A673 (cell line): ENCODE data around the gene DRC7. TPM values are rescaled to one million over a fixed set of nuclear protein-coding genes. Genes with fewer than 3 reads are reported as not detected.

ENCODE experiments used
- BruUV-seq: library from RNA; stranded (reverse); fragments of 400-500 nt; replicated peaks from 2 replicates; lab custom pipeline; 2021; lab: Mats Ljungman, UMichigan
- CTCF ChIA-PET: fragments of 300-600 bp; sonication (Branson Sonifier 250); formaldehyde crosslinking; loops from one replicate; lab custom pipeline; 2022; ENCODE audit warnings: antibody characterized with exemption; lab: Charles Lee
- POLR2A ChIA-PET: fragments of 300-600 bp; sonication (Branson Sonifier 250); formaldehyde crosslinking; loops from one replicate; lab custom pipeline; 2022; ENCODE audit warnings: antibody characterized with exemption; ENCODE audit not compliant: low non-redundant PET; lab: Charles Lee
- DNase-seq: peaks from one replicate; pipeline ENCODE4 v3.0.0-alpha.2; 2015; ENCODE audit warnings: low spot score
- H3K27ac ChIP-seq: fragments of 200-600 bp; sonication (generic); 2 replicates; pipeline ENCODE4 v1.5.1; 2016; ENCODE audit warnings: mixed run types, low read depth, mild to moderate bottlenecking, mixed read lengths, antibody characterized with exemption, low read length; ENCODE audit not compliant: poor library complexity, severe bottlenecking
- H3K27me3 ChIP-seq: fragments of 200-600 bp; sonication (generic); replicated peaks from 2 replicates; pipeline ENCODE4 v1.6.1; 2017; ENCODE audit warnings: mixed run types, low read depth, mild to moderate bottlenecking, mixed read lengths, antibody characterized with exemption, low read length; ENCODE audit not compliant: insufficient read depth, poor library complexity
- H3K36me3 ChIP-seq: fragments of 200-600 bp; sonication (generic); 2 replicates; pipeline ENCODE4 v1.6.1; 2016; ENCODE audit warnings: mixed run types, mild to moderate bottlenecking, mixed read lengths, antibody characterized with exemption, low read length; ENCODE audit not compliant: insufficient read depth, poor library complexity, severe bottlenecking
- H3K4me1 ChIP-seq: fragments of 200-600 bp; sonication (generic); 2 replicates; pipeline ENCODE4 v1.6.1; 2017; ENCODE audit warnings: mixed run types, mild to moderate bottlenecking, mixed read lengths, antibody characterized with exemption, low read length; ENCODE audit not compliant: insufficient read depth, poor library complexity, severe bottlenecking
- H3K4me3 ChIP-seq: fragments of 200-600 bp; sonication (generic); 2 replicates; pipeline ENCODE4 v1.5.1; 2016; ENCODE audit warnings: low read depth, mixed run types, mild to moderate bottlenecking, mixed read lengths, low read length; ENCODE audit not compliant: poor library complexity, severe bottlenecking
- H3K9me3 ChIP-seq: fragments of 200-600 bp; sonication (generic); 2 replicates; pipeline ENCODE4 v1.6.1; 2016; ENCODE audit warnings: mixed run types, low read depth, mild to moderate bottlenecking, mixed read lengths, antibody characterized with exemption, low read length; ENCODE audit not compliant: poor library complexity, severe bottlenecking
- EZH2 ChIP-seq: fragments of 200-600 bp; sonication (generic); IDR thresholded peaks from 2 replicates; pipeline ENCODE4 v1.6.1; 2017; ENCODE audit warnings: borderline replicate concordance, low read depth, mild to moderate bottlenecking, mixed read lengths, antibody characterized with exemption, low read length; ENCODE audit not compliant: poor library complexity, severe bottlenecking
- intact Hi-C: fragments of 100-400 bp; cut with micrococcal nuclease; formaldehyde crosslinking; loops from one replicate; pipeline ENCODE4 v1.10.0; 2022; ENCODE audit not compliant: unreplicated experiment
- total RNA-seq: library from RNA; stranded (reverse); gene quantifications from 2 replicates; pipeline ENCODE4 v1.2.3, GENCODE V29; 2021
- TF ChIP-seq, protein P1 (sequence below): fragments of 300-800, 200-600 bp; sonication (generic); conservative IDR thresholded peaks from 2 replicates; pipeline ENCODE4 v1.5.1; 2017; ENCODE audit warnings: low read depth, mild to moderate bottlenecking, antibody characterized with exemption, low read length, moderate library complexity, mixed read lengths

DRC7 gene
- total RNA-seq, 1 experiment from 2014 or later, result not detected

- TF ChIP-seq EZH2, result no peak
- TF ChIP-seq, protein P1, sequence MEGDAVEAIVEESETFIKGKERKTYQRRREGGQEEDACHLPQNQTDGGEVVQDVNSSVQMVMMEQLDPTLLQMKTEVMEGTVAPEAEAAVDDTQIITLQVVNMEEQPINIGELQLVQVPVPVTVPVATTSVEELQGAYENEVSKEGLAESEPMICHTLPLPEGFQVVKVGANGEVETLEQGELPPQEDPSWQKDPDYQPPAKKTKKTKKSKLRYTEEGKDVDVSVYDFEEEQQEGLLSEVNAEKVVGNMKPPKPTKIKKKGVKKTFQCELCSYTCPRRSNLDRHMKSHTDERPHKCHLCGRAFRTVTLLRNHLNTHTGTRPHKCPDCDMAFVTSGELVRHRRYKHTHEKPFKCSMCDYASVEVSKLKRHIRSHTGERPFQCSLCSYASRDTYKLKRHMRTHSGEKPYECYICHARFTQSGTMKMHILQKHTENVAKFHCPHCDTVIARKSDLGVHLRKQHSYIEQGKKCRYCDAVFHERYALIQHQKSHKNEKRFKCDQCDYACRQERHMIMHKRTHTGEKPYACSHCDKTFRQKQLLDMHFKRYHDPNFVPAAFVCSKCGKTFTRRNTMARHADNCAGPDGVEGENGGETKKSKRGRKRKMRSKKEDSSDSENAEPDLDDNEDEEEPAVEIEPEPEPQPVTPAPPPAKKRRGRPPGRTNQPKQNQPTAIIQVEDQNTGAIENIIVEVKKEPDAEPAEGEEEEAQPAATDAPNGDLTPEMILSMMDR, result no peak
- H3K4me1 ChIP-seq, result peaks cover 8% of the 10 kb centered on the region
- H3K27ac ChIP-seq, result no peak overlapping the region
- H3K4me3 ChIP-seq, result no peak overlapping the region
- DNase-seq, result no peak
- intact Hi-C loops, result loop anchor here (10.0 kb wide), 1 partner anchor 157 kb away; no protein-coding TSS in a partner anchor
- no peaks in the 10 kb centered on the region for H3K9me3 ChIP-seq
- ChIA-PET CTCF (no interaction called here), POLR2A (no interaction called here)
- no TSS peak for BruUV-seq
- no peaks in the 10 kb centered on the region for H3K27me3 ChIP-seq
- peaks cover 34% of the 10 kb centered on the region for H3K36me3 ChIP-seq
Measured at GRCh38 chr16:57752203-57752580, 57.6 kb downstream of the DRC7 start.

GRCh38 chr16:57752581-57753447, 58.2 kb downstream of the DRC7 start:
- no peak for DNase-seq
- Histone ChIP-seq H3K27me3 (no peaks in the 10 kb centered on the region), H3K9me3 (no peaks in the 10 kb centered on the region), H3K4me3 (no peak overlapping the region), H3K4me1 (peaks cover 14% of the 10 kb centered on the region), H3K27ac (no peak overlapping the region), H3K36me3 (peaks cover 38% of the 10 kb centered on the region)
- TF ChIP-seq, protein P1, result no peak
- TF ChIP-seq EZH2, result no peak
- CTCF ChIA-PET, result no interaction called here
- POLR2A ChIA-PET, result no interaction called here
- intact Hi-C loops, result loop anchor here (10.0 kb wide), 1 partner anchor 158 kb away; no protein-coding TSS in a partner anchor
- no TSS peak for BruUV-seq

- Histone ChIP-seq H3K4me1 (peaks cover 23% of the 10 kb centered on the region), H3K36me3 (peaks cover 46% of the 10 kb centered on the region), H3K27me3 (no peaks in the 10 kb centered on the region), H3K27ac (peak overlapping the region; percentile 5), H3K4me3 (no peak overlapping the region), H3K9me3 (no peaks in the 10 kb centered on the region)
- TF ChIP-seq, protein P1, result no peak
- no peak for TF ChIP-seq EZH2
- POLR2A ChIA-PET, result no interaction called here
- CTCF ChIA-PET, result no interaction called here
- BruUV-seq, result no TSS peak
- no peak for DNase-seq
- intact Hi-C loops, result loop anchor here (10.0 kb wide), 1 partner anchor 159 kb away; no protein-coding TSS in a partner anchor
Measured at GRCh38 chr16:57753448-57754353, 59.1 kb downstream of the DRC7 start.
